ENCODE data around the gene MMP17.

The MMP17 gene

DNA sequence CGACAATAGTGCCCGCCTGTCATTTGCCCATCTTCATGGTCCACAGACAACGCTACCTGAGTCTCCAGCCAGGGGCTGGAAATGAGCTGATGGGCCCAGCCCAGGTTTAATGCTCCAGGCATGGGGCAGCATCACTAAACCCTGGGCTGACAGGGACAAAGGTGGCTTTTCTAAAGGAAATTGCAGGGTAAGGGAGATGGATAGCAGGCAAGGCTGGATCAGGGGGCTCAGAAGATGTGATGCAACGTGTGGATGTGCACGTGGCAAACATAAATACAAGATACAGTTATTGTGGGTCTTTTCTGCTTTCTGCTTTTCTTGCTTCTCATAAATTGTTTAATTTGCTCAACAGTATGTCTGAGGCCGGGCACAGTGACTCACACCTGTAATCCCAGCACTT, 3.7 kb upstream of the MMP17 start:
- no peaks in the 10 kb centered on the region for H3K36me3 ChIP-seq (ENCODE audit: insufficient read depth, low read length)
- no peaks in the 10 kb centered on the region for H3K9me3 ChIP-seq (ENCODE audit: low read length)
- peaks cover 3 to 13% of the 10 kb centered on the region in 2 donors for H3K27me3 ChIP-seq (ENCODE audit: control insufficient read depth in 1 of 2, insufficient read depth in 2 of 2, low read length in 2 of 2)
- no peak overlapping the region for H3K4me3 ChIP-seq (ENCODE audit: low read depth in 1 of 2, low read length in 2 of 2)
- H3K9ac ChIP-seq (ENCODE audit: low read length) = no peak overlapping the region
- H3K27ac ChIP-seq (ENCODE audit: low read depth, low read length) = no peak overlapping the region
- H3K4me1 ChIP-seq (ENCODE audit: insufficient read depth, low read length) = peaks cover 5% of the 10 kb centered on the region

DNA sequence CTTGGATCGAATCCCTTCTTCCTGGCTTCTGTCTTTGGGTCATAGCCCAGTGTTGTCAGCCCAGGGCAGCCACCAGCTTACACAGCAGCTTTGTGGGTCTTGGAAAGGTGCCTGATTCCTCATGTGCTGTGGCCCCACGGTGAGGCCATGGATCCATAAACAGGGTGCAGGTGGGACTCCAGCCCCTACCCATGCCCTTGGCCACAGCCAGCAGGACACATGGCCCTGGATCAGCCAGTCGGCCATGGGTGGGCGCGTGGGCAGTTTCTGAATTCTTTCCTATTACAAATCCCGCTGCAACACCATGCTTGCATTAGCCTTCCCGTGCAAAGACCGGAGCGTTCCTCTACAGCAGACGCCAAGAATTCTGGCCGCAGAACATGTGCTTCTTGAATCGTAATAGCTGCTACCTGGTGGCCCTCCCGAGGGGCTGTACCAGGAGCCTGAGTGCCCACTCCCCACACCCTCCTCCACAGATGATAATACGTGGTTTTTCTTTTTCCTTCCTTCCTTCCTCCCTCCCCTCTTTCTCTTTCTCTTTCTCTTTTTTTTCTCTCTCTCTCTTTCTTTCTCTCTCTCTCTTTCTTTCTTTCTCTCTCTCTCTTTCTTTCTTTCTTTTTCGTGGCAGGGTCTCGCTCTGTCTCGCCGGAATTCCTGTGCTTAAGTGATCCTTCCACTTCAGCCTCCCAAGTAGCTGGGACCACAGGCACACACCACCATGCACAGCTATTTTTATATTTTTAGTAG, 2.9 kb upstream of the MMP17 start:
- Histone ChIP-seq H3K27me3 (ENCODE audit: control insufficient read depth in 1 of 2, insufficient read depth in 2 of 2, low read length in 2 of 2) (peaks cover 3 to 21% of the 10 kb centered on the region in 2 donors), H3K4me3 (ENCODE audit: low read depth in 1 of 2, low read length in 2 of 2) (no peak overlapping the region), H3K4me1 (ENCODE audit: insufficient read depth, low read length) (peaks cover 9% of the 10 kb centered on the region), H3K27ac (ENCODE audit: low read depth, low read length) (no peak overlapping the region), H3K36me3 (ENCODE audit: insufficient read depth, low read length) (no peaks in the 10 kb centered on the region), H3K9me3 (ENCODE audit: low read length) (no peaks in the 10 kb centered on the region), H3K9ac (ENCODE audit: low read length) (no peak overlapping the region)

DNA sequence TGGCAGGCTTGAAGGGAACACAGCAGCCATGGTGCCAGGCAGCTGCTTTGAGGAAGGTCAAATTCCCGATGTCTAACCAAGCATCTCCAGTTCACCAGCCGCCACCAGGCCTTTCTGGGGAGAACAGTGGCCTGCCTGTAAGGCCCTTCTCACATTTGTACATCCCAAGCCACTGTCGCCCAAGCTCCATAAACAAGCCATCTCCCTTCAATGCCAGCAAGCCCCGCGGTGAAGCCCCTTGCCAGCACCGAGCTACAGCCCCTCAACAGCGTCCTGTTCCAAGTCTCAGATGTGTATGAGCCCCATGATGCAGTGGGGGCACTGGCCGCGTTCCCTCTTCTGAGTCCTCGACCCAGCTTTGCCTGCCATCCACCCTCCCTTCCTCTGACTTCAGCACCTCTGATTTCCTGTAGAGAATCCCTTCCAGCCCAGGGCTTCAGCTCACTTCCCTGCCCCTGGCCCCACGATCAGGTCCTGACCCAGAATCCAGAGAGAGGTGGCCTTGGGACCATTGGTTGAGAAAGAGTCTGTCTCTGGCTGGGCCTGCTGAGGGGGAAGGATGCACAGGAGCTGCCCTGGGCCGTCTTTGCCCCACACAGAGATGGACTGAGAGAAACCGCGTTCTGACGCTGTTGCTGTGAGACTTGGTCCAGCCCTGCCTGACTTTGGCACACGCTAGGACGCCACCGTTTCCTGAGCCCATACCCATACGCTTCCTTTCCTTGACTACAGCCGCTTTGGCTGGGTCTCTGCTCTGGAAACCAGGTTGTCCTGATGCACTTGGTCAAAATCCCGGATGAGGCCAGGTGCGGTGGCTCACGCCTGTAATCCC, 1.9 kb upstream of the MMP17 start:
- Histone ChIP-seq H3K9me3 (ENCODE audit: low read length) (no peaks in the 10 kb centered on the region), H3K27ac (ENCODE audit: low read depth, low read length) (no peak overlapping the region), H3K4me3 (ENCODE audit: low read depth in 1 of 2, low read length in 2 of 2) (no peak overlapping the region), H3K4me1 (ENCODE audit: insufficient read depth, low read length) (peaks cover 12% of the 10 kb centered on the region), H3K27me3 (ENCODE audit: control insufficient read depth in 1 of 2, insufficient read depth in 2 of 2, low read length in 2 of 2) (peaks cover 3 to 28% of the 10 kb centered on the region in 2 donors), H3K36me3 (ENCODE audit: insufficient read depth, low read length) (no peaks in the 10 kb centered on the region), H3K9ac (ENCODE audit: low read length) (no peak overlapping the region)

DNA sequence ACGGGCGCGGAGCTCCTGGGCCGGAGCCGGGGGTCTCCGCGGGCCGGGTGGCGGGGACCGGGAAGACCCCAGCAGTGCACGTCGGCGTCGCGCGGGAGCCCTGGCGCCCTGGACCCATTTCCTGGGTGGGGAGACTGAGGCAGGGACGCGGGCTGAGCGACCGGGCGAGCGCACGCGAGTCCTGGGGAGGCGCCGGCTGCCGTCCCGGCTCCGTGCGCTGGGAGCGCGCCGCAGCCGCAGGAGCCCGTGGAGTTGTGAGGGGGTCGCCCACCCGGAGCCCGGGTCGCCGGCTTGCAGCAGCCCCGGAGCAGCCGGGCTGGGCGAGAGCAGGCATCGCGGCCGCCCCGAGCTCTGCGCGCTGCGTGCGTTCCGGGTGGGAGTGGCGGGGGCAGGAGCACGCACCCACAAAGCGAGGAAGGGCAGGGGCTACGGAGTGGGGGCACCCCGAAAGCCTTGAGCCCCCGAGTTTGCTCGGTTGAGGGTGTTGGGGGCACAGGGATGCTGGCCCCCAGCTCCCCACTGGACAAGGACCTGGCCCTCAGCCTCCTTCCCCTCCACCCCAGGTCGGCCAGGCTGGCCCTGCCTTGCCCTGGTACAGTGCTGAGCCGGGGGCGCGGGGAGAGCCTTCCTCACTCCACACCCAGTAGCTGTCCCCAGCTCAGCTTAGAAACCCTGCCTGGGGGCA, 620 bp downstream of the MMP17 start:
- Histone ChIP-seq H3K27ac (ENCODE audit: low read depth, low read length) (no peak overlapping the region), H3K9me3 (ENCODE audit: low read length) (no peaks in the 10 kb centered on the region), H3K27me3 (ENCODE audit: control insufficient read depth in 1 of 2, insufficient read depth in 2 of 2, low read length in 2 of 2) (peaks cover 10 to 47% of the 10 kb centered on the region in 2 donors), H3K4me1 (ENCODE audit: insufficient read depth, low read length) (peaks cover 18% of the 10 kb centered on the region), H3K4me3 (ENCODE audit: low read depth in 1 of 2, low read length in 2 of 2) (peak overlapping the region; percentile 31 to 41), H3K9ac (ENCODE audit: low read length) (no peak overlapping the region), H3K36me3 (ENCODE audit: insufficient read depth, low read length) (no peaks in the 10 kb centered on the region)

DNA sequence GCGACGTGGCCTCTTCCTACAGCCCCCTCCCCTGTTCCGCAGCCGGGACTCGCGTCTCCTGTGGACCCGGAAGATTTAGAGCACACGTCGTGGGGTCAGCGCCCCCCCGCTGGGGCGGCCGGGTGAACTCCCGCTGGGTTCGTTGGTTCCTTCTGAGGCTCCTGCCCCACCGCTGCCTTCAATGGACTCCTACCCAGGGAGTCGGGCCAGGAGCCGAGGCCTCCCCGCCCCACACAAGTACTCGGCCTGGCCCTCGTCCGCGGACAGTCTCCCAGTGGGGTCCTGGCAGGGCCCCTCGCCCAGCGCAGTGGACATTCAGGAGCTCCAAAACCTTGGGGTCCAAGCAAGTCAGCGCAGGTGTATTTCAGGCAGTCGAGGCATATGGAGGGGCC, 1.2 kb downstream of the MMP17 start:
- Histone ChIP-seq H3K4me3 (ENCODE audit: low read depth in 1 of 2, low read length in 2 of 2) (peak overlapping the region; percentile 31 to 41), H3K27me3 (ENCODE audit: control insufficient read depth in 1 of 2, insufficient read depth in 2 of 2, low read length in 2 of 2) (peaks cover 10 to 52% of the 10 kb centered on the region in 2 donors), H3K4me1 (ENCODE audit: insufficient read depth, low read length) (peaks cover 18% of the 10 kb centered on the region), H3K9me3 (ENCODE audit: low read length) (no peaks in the 10 kb centered on the region), H3K9ac (ENCODE audit: low read length) (no peak overlapping the region), H3K36me3 (ENCODE audit: insufficient read depth, low read length) (no peaks in the 10 kb centered on the region), H3K27ac (ENCODE audit: low read depth, low read length) (no peak overlapping the region)

DNA sequence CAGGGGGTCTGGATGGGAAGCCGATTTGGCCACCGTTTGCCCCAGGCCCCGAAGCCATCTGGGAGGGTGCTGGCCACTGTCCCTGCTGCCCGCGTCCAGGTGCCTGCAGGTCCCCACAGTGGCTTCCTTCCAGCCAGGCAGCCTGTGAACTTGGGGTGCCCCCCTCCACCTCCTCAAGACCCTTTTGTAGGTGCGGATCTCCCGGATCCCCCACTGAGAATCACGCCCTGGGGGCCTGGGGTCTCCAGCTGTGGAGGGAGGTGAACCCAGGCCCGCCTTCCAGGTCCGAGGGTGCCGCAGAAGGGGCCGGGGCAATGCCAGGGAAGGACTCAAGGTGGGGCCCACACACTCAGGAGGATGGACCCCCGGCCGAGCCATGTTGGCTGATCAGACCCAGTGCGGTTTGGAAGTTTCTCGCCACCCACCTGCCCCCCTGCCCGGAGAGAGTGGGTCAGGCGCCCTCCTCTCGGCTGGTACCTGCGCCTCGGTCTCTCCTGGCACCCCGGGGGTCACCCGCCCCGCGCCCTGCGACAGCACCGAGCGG, 1.7 kb downstream of the MMP17 start:
- no peak overlapping the region for H3K27ac ChIP-seq (ENCODE audit: low read depth, low read length)
- no peaks in the 10 kb centered on the region for H3K9me3 ChIP-seq (ENCODE audit: low read length)
- H3K27me3 ChIP-seq (ENCODE audit: control insufficient read depth in 1 of 2, insufficient read depth in 2 of 2, low read length in 2 of 2) = peaks cover 10 to 57% of the 10 kb centered on the region in 2 donors
- H3K36me3 ChIP-seq (ENCODE audit: insufficient read depth, low read length) = no peaks in the 10 kb centered on the region
- peaks cover 18% of the 10 kb centered on the region for H3K4me1 ChIP-seq (ENCODE audit: insufficient read depth, low read length)
- no peak overlapping the region for H3K9ac ChIP-seq (ENCODE audit: low read length)
- H3K4me3 ChIP-seq (ENCODE audit: low read depth in 1 of 2, low read length in 2 of 2) = peak overlapping the region; percentile 41 to 58

DNA sequence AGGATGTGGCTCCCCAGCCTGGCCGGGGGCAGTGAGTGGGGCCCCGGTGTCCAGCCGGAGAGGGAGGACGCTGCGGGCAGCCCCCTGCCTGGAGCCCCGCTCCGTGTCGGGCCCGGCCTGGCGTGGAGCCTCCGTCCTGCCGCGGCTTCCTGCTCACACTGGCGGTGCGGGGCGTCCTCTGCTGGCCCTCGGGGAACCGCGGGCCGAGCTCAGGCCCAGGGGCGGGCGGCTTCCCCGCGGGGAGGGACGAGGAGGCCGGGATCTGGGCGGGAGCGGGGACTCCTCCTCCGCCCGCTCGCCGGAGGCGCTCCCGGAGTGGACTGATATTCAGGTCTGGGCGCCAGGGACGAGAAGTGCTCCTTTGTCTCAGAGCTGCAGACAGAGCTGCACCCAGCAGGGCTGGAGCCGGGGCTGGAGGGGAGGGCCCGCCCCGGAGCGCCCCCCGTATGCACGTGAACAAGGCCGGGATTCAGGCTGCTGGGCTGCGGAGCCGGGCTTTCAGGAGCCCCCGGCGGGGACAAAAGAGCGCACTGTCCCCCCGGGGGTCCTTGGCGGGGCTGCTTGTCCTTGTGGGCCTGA, 2.2 kb downstream of the MMP17 start:
- Histone ChIP-seq H3K9ac (ENCODE audit: low read length) (no peak overlapping the region), H3K27me3 (ENCODE audit: control insufficient read depth in 1 of 2, insufficient read depth in 2 of 2, low read length in 2 of 2) (peaks cover 10 to 63% of the 10 kb centered on the region in 2 donors), H3K4me1 (ENCODE audit: insufficient read depth, low read length) (peaks cover 18% of the 10 kb centered on the region), H3K27ac (ENCODE audit: low read depth, low read length) (peak overlapping the region; percentile 88), H3K36me3 (ENCODE audit: insufficient read depth, low read length) (no peaks in the 10 kb centered on the region), H3K4me3 (ENCODE audit: low read depth in 1 of 2, low read length in 2 of 2) (peak overlapping the region; percentile 41 to 58), H3K9me3 (ENCODE audit: low read length) (no peaks in the 10 kb centered on the region)

DNA sequence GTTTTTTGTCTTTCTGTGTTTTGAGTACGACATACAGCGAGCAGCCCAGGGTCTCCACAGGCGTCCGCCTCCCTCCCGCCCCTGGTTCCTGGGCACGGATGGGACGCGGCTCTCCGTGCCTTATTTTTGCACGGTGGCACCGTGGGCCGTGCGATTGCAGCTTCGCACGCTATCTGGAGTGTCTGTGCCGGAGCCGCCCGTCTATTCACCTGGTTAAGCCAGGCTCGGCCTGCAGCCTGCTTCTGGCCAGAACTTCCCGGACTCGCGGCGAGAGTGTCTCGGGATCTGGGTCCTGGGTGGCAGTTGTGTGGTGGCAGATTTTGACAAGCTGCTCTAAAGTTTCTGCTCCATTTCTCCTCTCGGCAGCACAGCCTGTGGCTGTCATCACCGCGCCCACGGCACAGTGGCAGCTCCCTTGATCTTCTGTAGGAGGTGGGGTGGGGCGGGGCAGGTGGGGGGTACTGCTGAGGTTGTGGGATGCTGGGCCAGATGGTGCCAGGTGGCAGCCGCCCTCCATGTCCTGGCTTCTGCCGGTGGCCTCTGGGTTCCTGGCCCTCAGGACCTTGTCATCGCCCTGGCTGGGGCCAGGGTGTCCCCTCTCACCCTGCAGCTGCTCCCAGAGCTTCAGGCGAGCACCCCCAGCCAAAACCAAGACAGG, 2.9 kb downstream of the MMP17 start:
- Histone ChIP-seq H3K27me3 (ENCODE audit: control insufficient read depth in 1 of 2, insufficient read depth in 2 of 2, low read length in 2 of 2) (peaks cover 10 to 69% of the 10 kb centered on the region in 2 donors), H3K9ac (ENCODE audit: low read length) (no peak overlapping the region), H3K9me3 (ENCODE audit: low read length) (no peaks in the 10 kb centered on the region), H3K4me3 (ENCODE audit: low read depth in 1 of 2, low read length in 2 of 2) (peak overlapping the region; percentile 41 to 58), H3K36me3 (ENCODE audit: insufficient read depth, low read length) (no peaks in the 10 kb centered on the region), H3K4me1 (ENCODE audit: insufficient read depth, low read length) (peaks cover 18% of the 10 kb centered on the region), H3K27ac (ENCODE audit: low read depth, low read length) (peak overlapping the region; percentile 88)

DNA sequence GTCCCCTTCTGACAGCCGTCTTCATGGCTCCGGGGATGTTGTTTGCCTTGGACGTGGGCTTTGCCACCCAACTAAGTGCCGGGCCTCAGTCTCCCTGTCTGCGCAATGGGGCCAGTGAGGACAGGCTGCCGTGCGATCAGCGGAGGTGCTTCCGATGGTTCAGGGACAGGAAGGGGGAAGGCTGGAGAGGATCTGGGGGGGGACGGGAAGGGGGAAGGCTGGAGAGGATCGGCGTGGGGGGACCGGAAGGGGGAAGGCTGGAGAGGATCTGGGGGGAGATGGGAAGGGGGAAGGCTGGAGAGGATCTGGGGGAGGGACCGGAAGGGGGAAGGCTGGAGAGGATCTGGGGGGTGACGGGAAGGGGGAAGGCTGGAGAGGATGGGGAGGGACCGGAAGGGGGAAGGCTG, 3.4 kb downstream of the MMP17 start:
- peak overlapping the region; percentile 14 to 41 for H3K4me3 ChIP-seq (ENCODE audit: low read depth in 1 of 2, low read length in 2 of 2)
- no peak overlapping the region for H3K9ac ChIP-seq (ENCODE audit: low read length)
- peaks cover 18% of the 10 kb centered on the region for H3K4me1 ChIP-seq (ENCODE audit: insufficient read depth, low read length)
- peaks cover 10 to 71% of the 10 kb centered on the region in 2 donors for H3K27me3 ChIP-seq (ENCODE audit: control insufficient read depth in 1 of 2, insufficient read depth in 2 of 2, low read length in 2 of 2)
- no peaks in the 10 kb centered on the region for H3K9me3 ChIP-seq (ENCODE audit: low read length)
- H3K27ac ChIP-seq (ENCODE audit: low read depth, low read length) = peak overlapping the region; percentile 63
- H3K36me3 ChIP-seq (ENCODE audit: insufficient read depth, low read length) = no peaks in the 10 kb centered on the region

DNA sequence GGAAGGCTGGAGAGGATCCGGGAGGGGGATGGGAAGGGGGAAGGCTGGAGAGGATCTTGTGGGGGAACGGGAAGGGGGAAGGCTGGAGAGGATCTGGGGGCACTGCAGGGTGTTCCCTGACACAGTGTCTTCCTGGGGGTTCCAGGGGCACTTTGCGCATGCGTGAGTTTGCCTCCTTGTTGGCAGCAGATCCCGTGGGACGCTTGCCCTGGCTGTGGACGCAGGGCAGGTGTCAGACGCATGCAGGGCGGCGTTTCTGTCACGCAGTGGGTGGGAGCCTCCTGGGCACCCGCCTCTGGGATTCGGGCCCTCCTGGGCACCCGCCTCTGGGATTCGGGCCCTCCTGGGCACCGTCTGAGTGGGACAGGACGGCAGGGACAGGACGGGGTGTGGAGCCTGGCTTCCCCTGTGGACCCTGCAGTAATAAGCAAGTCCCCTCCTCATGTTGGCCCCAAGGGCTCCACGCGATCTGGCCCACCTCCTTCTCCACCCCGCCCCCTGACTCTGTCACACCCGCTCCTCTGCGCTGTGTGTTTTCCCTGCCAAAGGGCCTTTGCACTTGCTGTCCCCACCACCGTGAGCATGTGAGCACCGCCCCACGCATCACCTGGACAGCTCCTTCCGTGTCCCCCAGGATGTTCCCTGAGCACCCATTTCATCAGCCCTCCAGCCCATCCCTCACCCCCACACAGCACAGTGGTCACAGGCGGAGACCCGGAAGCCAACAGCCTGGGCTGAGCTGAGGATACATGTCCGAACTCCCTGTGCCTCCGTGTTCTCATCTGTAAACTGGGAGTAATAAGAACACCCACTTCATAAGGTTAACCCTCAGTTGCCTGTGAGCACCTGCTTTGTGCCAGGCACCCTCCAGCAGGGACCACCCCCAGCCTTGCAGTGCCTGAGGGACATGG, 4.4 kb downstream of the MMP17 start:
- no peak overlapping the region for H3K9ac ChIP-seq (ENCODE audit: low read length)
- H3K4me1 ChIP-seq (ENCODE audit: insufficient read depth, low read length) = peaks cover 18% of the 10 kb centered on the region
- no peaks in the 10 kb centered on the region for H3K36me3 ChIP-seq (ENCODE audit: insufficient read depth, low read length)
- H3K27me3 ChIP-seq (ENCODE audit: control insufficient read depth in 1 of 2, insufficient read depth in 2 of 2, low read length in 2 of 2) = peaks cover 7 to 69% of the 10 kb centered on the region in 2 donors
- H3K4me3 ChIP-seq (ENCODE audit: low read depth in 1 of 2, low read length in 2 of 2) = no peak overlapping the region
- H3K9me3 ChIP-seq (ENCODE audit: low read length) = no peaks in the 10 kb centered on the region
- peak overlapping the region; percentile 44 for H3K27ac ChIP-seq (ENCODE audit: low read depth, low read length)
